CD4-positive, alpha-beta T cell (primary cell): ENCODE results near the gene CDC37. TPM values are rescaled to one million over a fixed set of nuclear protein-coding genes. Genes with fewer than 3 reads are reported as not detected.

Source experiments
- ATAC-seq: fragments of 200-7000 bp; cut with Tn5 transposase; one replicate; pipeline ENCODE4 v1.10.0; 2022; ENCODE audit warnings: mild to moderate bottlenecking; ENCODE audit not compliant: poor library complexity
- CTCF ChIA-PET: fragments of 350-600 bp; sonication (Branson Sonifier 250); formaldehyde crosslinking; loops from one replicate; lab custom pipeline; 2021; ENCODE audit warnings: antibody characterized with exemption, inconsistent platforms; lab: Charles Lee
- POLR2A ChIA-PET: fragments of 350-600 bp; sonication (Branson Sonifier 250); formaldehyde crosslinking; loops from one replicate; lab custom pipeline; 2021; ENCODE audit warnings: antibody characterized with exemption, inconsistent platforms; lab: Charles Lee
- DNase-seq, 14 experiments: peaks; one replicate each; pipeline ENCODE4 v3.0.0-alpha.2; 2013 to 2020; ENCODE audit warnings: mixed read lengths in 2 of 14
- H3K27ac ChIP-seq, 2 donors: one replicate each; pipeline versions ENCODE4 v1.5.1 to v1.7.0; 2013; ENCODE audit warnings: low read length in 2 of 2, low read depth in 1 of 2, mild to moderate bottlenecking in 1 of 2
- H3K27me3 ChIP-seq, 2 experiments: 1 replicate in 1 of 2; 2 replicates in 1 of 2; pipeline versions ENCODE4 v1.6.1 to v1.7.0; 2013; ENCODE audit warnings: low read length in 2 of 2, control low read depth in 1 of 2, mild to moderate bottlenecking in 1 of 2, moderate library complexity in 1 of 2; ENCODE audit not compliant: insufficient read depth in 2 of 2, control insufficient read depth in 1 of 2
- H3K36me3 ChIP-seq: one replicate; pipeline ENCODE4 v1.6.1; 2013; ENCODE audit warnings: low read length, control low read depth; ENCODE audit not compliant: insufficient read depth
- H3K4me1 ChIP-seq: one replicate; pipeline ENCODE4 v1.6.1; 2013; ENCODE audit warnings: low read length, control low read depth; ENCODE audit not compliant: insufficient read depth
- H3K4me3 ChIP-seq: one replicate; pipeline ENCODE4 v1.5.1; 2013; ENCODE audit warnings: mild to moderate bottlenecking, low read length, moderate library complexity
- H3K9me3 ChIP-seq, 2 experiments: 1 replicate in 1 of 2; 2 replicates in 1 of 2; pipeline versions ENCODE4 v1.6.1 to v1.7.0; 2013; ENCODE audit warnings: low read length in 2 of 2, mild to moderate bottlenecking in 2 of 2, control low read depth in 1 of 2, moderate library complexity in 1 of 2; ENCODE audit not compliant: control insufficient read depth in 1 of 2, insufficient read depth in 1 of 2
- H3K27ac Mint-ChIP-seq: one replicate; pipeline ENCODE4 v1.8.0; 2020; ENCODE audit warnings: mixed read lengths
- H3K27me3 Mint-ChIP-seq: one replicate; pipeline ENCODE4 v1.8.0; 2021; ENCODE audit warnings: mixed read lengths
- H3K36me3 Mint-ChIP-seq: one replicate; pipeline ENCODE4 v1.8.0; 2021; ENCODE audit warnings: low read depth, mixed read lengths
- H3K4me1 Mint-ChIP-seq: one replicate; pipeline ENCODE4 v1.8.0; 2021; ENCODE audit warnings: low read depth, mixed read lengths
- H3K4me3 Mint-ChIP-seq: one replicate; pipeline ENCODE4 v1.8.0; 2020; ENCODE audit warnings: mild to moderate bottlenecking, mixed read lengths
- H3K9me3 Mint-ChIP-seq: one replicate; pipeline ENCODE4 v1.8.0; 2020; ENCODE audit warnings: mixed read lengths
- CTCF ChIP-seq: fragments of 200-600 bp; IDR thresholded peaks from one replicate; pipeline ENCODE4 v1.8.0; 2022; ENCODE audit warnings: antibody characterized with exemption, mild to moderate bottlenecking
- intact Hi-C, 2 experiments: fragments of 100-400 bp; cut with DNase I in 1 of 2; cut with micrococcal nuclease in 1 of 2; formaldehyde crosslinking; loops; one replicate each; pipeline versions ENCODE4 v1.15.1 to v1.9.0; 2023 to 2025; cut with DNase I, micrococcal nuclease
- total RNA-seq, 174 experiments: library from RNA in 2 of 174; stranded (reverse) in 2 of 174; gene quantifications; one replicate each; pipeline ENCODE4 v1.2.3 and lab custom pipeline; 2021 to 2026

CDC37 gene
- total RNA-seq, 2 experiments from 2014 or later: 162 to 164 TPM

DNA sequence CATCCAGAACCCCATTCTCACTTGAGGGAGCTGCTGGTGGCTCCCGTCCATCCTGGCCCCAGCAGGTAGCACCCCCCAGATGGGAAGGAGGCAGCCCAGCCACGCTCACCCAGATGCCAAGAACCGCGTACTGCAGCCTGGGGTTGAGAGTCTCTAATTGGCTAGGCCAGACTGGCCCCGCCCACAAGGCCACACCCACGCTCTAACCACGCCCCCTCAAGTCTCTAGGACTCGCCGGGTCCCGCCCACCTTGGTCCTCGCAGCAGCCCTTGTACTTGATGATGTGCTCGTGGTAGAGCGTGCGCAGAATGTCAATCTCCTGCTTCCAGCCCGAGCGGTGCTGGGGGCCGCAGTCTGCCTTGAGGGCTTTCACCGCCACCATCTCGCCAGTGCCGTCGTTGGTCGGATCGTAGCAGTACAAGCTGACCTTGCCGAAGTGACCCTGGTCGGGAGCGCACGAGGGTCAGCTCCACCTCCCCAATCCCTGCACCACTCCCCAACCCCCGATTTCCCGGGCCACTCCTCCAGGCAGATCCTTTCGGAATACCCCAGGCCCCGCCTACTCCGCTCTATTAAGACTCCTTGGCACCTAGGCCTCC is 49.5 kb downstream of the CDC37 start:
- no peak overlapping the region for H3K4me3 ChIP-seq
- no peaks in the 10 kb centered on the region for H3K9me3 ChIP-seq
- H3K27ac Mint-ChIP-seq: no peak overlapping the region
- peaks cover 60% of the 10 kb centered on the region for H3K36me3 Mint-ChIP-seq
- intact Hi-C loops: loop anchor here in 1 of 2 experiments (10.0 kb wide), 1 partner anchor 1409 kb away; no protein-coding TSS in a partner anchor
- TF ChIP-seq CTCF: no peak
- POLR2A ChIA-PET: interaction anchor here (0.5 kb wide), 1 partner anchor 187 kb away, joined by 3 read pairs; no protein-coding TSS in a partner anchor
- no peaks in the 10 kb centered on the region for H3K9me3 Mint-ChIP-seq
- no peak overlapping the region for H3K4me3 Mint-ChIP-seq
- H3K27me3 Mint-ChIP-seq: no peaks in the 10 kb centered on the region
- DNase-seq (peak in 6 of 14 experiments; percentile 11 to 69 (median 27)), ATAC-seq (peak; percentile 64)
- H3K27me3 ChIP-seq: no peaks in the 10 kb centered on the region
- H3K27ac ChIP-seq: no peak overlapping the region
- H3K4me1 ChIP-seq: no peaks in the 10 kb centered on the region
- H3K4me1 Mint-ChIP-seq: no peaks in the 10 kb centered on the region
- CTCF ChIA-PET: no interaction called here
- H3K36me3 ChIP-seq: peaks cover 60% of the 10 kb centered on the region

- POLR2A ChIA-PET: no interaction called here
- DNase-seq (no peak), ATAC-seq (no peak)
- H3K27ac Mint-ChIP-seq: no peak overlapping the region
- no peaks in the 10 kb centered on the region for H3K4me1 Mint-ChIP-seq
- peaks cover 55% of the 10 kb centered on the region for H3K36me3 Mint-ChIP-seq
- H3K9me3 Mint-ChIP-seq: no peaks in the 10 kb centered on the region
- Histone ChIP-seq H3K4me1 (no peaks in the 10 kb centered on the region), H3K27ac (no peak overlapping the region), H3K4me3 (no peak overlapping the region), H3K27me3 (no peaks in the 10 kb centered on the region), H3K9me3 (no peaks in the 10 kb centered on the region), H3K36me3 (peaks cover 56% of the 10 kb centered on the region)
- CTCF ChIA-PET: no interaction called here
- no peaks in the 10 kb centered on the region for H3K27me3 Mint-ChIP-seq
- H3K4me3 Mint-ChIP-seq: no peak overlapping the region
- no peak for TF ChIP-seq CTCF
- intact Hi-C loops: loop anchor here in 1 of 2 experiments (10.0 kb wide), 1 partner anchor 1408 kb away; no protein-coding TSS in a partner anchor
Observed at GRCh38 chr19:10352764-10353671, 50.3 kb downstream of the CDC37 start.

DNA sequence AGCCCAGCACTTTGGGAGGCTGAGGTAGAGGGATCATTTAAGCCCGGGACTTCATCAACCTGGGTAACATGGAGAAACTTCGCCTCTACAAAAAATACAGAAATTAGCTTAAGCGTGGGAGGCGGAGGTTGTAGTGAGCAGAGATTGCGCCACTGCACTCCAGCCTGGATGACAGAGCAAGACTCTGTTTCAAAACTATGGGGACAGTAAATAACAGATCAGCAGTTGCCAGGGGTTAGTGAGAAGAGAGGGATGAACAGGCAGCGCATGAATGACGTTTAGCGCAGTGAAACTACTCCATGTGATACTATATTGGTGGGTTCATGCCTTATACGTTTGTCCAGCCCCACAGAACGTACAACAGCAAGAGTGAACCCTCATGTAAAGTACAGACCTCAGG is 56.8 kb downstream of the CDC37 start:
- H3K9me3 ChIP-seq: no peaks in the 10 kb centered on the region
- Mint-ChIP-seq H3K4me3 (no peak overlapping the region), H3K9me3 (no peaks in the 10 kb centered on the region), H3K36me3 (peaks cover 13% of the 10 kb centered on the region), H3K4me1 (no peaks in the 10 kb centered on the region), H3K27me3 (no peaks in the 10 kb centered on the region), H3K27ac (no peak overlapping the region)
- no peaks in the 10 kb centered on the region for H3K27me3 ChIP-seq
- ChIA-PET POLR2A (no interaction called here), CTCF (no interaction called here)
- ATAC-seq: no peak
- no peak overlapping the region for H3K4me3 ChIP-seq
- H3K4me1 ChIP-seq: no peaks in the 10 kb centered on the region
- no peak overlapping the region for H3K27ac ChIP-seq
- TF ChIP-seq CTCF: no peak
- peaks cover 9% of the 10 kb centered on the region for H3K36me3 ChIP-seq
- peak in 2 of 14 experiments; percentile 44 to 54 for DNase-seq
- intact Hi-C loops: no loop called here
